ENCODE results near the gene TPRA1. TPM values are rescaled to one million over a fixed set of nuclear protein-coding genes. Genes with fewer than 3 reads are reported as not detected.

The TPRA1 gene
- total RNA-seq, 1 experiment from 2014 or later, result 58.5 TPM

DNA sequence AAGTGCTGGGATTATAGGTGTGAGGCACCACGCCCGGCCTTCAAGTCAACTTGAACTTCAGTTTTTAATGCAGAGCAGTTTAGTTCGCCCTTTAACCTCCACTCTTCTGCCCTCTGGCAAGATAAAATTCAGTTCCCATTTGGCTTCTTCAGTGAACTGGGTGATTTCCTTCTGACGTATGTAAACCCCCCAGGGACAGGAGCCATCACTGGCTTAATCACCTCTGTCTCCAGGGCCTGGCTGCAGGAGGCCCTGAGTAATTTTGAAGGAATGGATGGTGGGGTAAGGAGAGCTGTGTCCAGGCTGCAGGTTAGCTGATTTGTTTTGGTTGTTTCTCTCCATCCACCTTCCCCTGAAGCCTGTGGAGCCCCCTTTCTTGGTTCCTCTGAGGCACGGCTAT is 19.6 kb upstream of the TPRA1 start:
- Histone ChIP-seq H3K9me2 (ENCODE audit: insufficient read depth) (no peaks in the 10 kb centered on the region), H3K4me3 (no peak overlapping the region), H2AFZ (no peak overlapping the region), H4K20me1 (ENCODE audit: insufficient read depth) (no peaks in the 10 kb centered on the region), H3K36me3 (ENCODE audit: low read depth) (peaks cover 9% of the 10 kb centered on the region), H3K27me3 (ENCODE audit: insufficient read depth, low read depth) (no peaks in the 10 kb centered on the region), H3F3A (ENCODE audit: insufficient read depth, low read depth) (no peaks in the 10 kb centered on the region), H3K79me2 (ENCODE audit: low read depth) (no peaks in the 10 kb centered on the region), H3K4me2 (no peak overlapping the region), H3K27ac (no peak overlapping the region), H3K9me3 (ENCODE audit: insufficient read depth, low read depth) (no peaks in the 10 kb centered on the region), H3K4me1 (replicated peaks; ENCODE audit: insufficient read depth) (no peaks in the 10 kb centered on the region)
- POLR2A ChIA-PET (ENCODE audit: unreplicated experiment), result no interaction called here
- DNase-seq, result no peak
- CTCF ChIA-PET, result no interaction called here
- TF ChIP-seq, protein P1, sequence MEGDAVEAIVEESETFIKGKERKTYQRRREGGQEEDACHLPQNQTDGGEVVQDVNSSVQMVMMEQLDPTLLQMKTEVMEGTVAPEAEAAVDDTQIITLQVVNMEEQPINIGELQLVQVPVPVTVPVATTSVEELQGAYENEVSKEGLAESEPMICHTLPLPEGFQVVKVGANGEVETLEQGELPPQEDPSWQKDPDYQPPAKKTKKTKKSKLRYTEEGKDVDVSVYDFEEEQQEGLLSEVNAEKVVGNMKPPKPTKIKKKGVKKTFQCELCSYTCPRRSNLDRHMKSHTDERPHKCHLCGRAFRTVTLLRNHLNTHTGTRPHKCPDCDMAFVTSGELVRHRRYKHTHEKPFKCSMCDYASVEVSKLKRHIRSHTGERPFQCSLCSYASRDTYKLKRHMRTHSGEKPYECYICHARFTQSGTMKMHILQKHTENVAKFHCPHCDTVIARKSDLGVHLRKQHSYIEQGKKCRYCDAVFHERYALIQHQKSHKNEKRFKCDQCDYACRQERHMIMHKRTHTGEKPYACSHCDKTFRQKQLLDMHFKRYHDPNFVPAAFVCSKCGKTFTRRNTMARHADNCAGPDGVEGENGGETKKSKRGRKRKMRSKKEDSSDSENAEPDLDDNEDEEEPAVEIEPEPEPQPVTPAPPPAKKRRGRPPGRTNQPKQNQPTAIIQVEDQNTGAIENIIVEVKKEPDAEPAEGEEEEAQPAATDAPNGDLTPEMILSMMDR (conservative IDR thresholded peaks at IDR 0.05), result no peak
- TF ChIP-seq EZH2 (IDR thresholded peaks at IDR 0.05; ENCODE audit: low read depth), result no peak
- BruUV-seq (replicated peaks), result no TSS peak
- intact Hi-C loops (cut with micrococcal nuclease; ENCODE audit: unreplicated experiment), result no loop called here

DNA sequence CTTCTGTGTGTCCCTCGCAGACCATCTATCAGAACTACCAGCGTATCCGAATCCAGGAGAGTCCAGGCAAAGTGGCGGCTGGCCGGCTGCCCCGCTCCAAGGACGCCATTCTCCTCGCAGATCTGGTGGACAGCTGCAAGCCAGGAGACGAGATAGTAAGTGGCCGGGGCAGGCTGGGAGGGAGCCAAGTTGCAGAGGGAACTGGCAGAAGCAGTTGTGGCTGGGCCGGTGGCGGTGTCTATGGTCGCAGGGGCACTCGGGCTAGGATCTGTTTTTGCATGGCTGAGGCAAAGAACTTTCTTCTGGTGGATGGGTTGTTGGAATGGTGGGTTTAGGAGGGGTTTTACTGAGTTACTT is 17.8 kb upstream of the TPRA1 start:
- no peaks in the 10 kb centered on the region for H3K9me2 ChIP-seq (ENCODE audit: insufficient read depth)
- no peaks in the 10 kb centered on the region for H3F3A ChIP-seq (ENCODE audit: insufficient read depth, low read depth)
- TF ChIP-seq, protein P1 (conservative IDR thresholded peaks at IDR 0.05), result no peak
- TF ChIP-seq EZH2 (IDR thresholded peaks at IDR 0.05; ENCODE audit: low read depth), result no peak
- intact Hi-C loops (cut with micrococcal nuclease; ENCODE audit: unreplicated experiment), result no loop called here
- CTCF ChIA-PET, result interaction anchor here (0.6 kb wide), 1 partner anchor 34 kb away, joined by 7 read pairs; no protein-coding TSS in a partner anchor
- no peaks in the 10 kb centered on the region for H4K20me1 ChIP-seq (ENCODE audit: insufficient read depth)
- H2AFZ ChIP-seq, result no peak overlapping the region
- peaks cover 9% of the 10 kb centered on the region for H3K36me3 ChIP-seq (ENCODE audit: low read depth)
- H3K4me2 ChIP-seq, result no peak overlapping the region
- no peak overlapping the region for H3K27ac ChIP-seq
- no peak overlapping the region for H3K4me3 ChIP-seq
- H3K79me2 ChIP-seq (ENCODE audit: low read depth), result no peaks in the 10 kb centered on the region
- no peaks in the 10 kb centered on the region for H3K4me1 ChIP-seq (replicated peaks; ENCODE audit: insufficient read depth)
- H3K9me3 ChIP-seq (ENCODE audit: insufficient read depth, low read depth), result no peaks in the 10 kb centered on the region
- no peaks in the 10 kb centered on the region for H3K27me3 ChIP-seq (ENCODE audit: insufficient read depth, low read depth)
- POLR2A ChIA-PET (ENCODE audit: unreplicated experiment), result no interaction called here
- no peak for DNase-seq
- BruUV-seq (replicated peaks), result no TSS peak

DNA sequence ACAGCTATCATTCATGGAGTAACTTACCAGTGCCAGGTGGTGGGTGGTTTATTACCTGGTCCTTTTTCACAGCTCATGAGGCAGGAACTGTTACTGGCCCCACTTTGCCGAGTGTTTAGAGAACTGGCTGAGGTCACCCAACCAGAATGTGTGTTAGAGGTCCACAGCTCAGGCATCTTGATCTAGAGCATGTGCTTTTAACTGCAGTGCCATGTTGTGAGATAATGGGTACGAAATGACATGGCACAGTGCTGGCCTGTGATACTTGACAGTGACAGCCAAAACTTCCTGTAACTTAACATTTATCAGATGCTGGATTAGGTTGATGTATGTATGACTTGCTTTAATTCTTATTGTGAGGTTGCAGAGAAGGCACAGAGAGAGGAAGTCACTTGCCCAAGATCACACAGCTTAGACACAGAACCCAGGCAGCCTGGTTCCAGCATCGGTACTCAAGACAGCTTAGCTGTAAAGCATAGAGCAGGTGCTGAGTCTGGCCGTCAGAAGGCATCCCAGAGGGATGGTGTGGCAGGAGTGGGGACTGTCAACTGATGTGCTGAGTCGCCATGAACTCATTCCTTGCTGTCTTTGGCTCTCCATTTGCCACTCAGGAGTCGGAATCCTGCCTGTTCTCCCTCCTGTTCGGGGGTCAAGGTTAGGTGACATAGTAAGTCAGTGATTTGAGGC is 17.3 kb upstream of the TPRA1 start:
- intact Hi-C loops (cut with micrococcal nuclease; ENCODE audit: unreplicated experiment), result no loop called here
- DNase-seq, result no peak
- H3K4me1 ChIP-seq (replicated peaks; ENCODE audit: insufficient read depth), result no peaks in the 10 kb centered on the region
- peaks cover 6% of the 10 kb centered on the region; the same call in 1 of the 2 replicates for H3K36me3 ChIP-seq (ENCODE audit: low read depth)
- no peaks in the 10 kb centered on the region for H3K79me2 ChIP-seq (ENCODE audit: low read depth)
- no peaks in the 10 kb centered on the region for H4K20me1 ChIP-seq (ENCODE audit: insufficient read depth)
- ChIA-PET POLR2A (ENCODE audit: unreplicated experiment) (no interaction called here), CTCF (no interaction called here)
- no peaks in the 10 kb centered on the region for H3F3A ChIP-seq (ENCODE audit: insufficient read depth, low read depth)
- no peak overlapping the region for H3K4me3 ChIP-seq
- no TSS peak for BruUV-seq (replicated peaks)
- H3K27ac ChIP-seq, result no peak overlapping the region
- no peaks in the 10 kb centered on the region for H3K9me3 ChIP-seq (ENCODE audit: insufficient read depth, low read depth)
- no peak overlapping the region for H3K4me2 ChIP-seq
- H3K9me2 ChIP-seq (ENCODE audit: insufficient read depth), result no peaks in the 10 kb centered on the region
- H2AFZ ChIP-seq, result no peak overlapping the region
- H3K27me3 ChIP-seq (ENCODE audit: insufficient read depth, low read depth), result no peaks in the 10 kb centered on the region
- TF ChIP-seq EZH2 (IDR thresholded peaks at IDR 0.05; ENCODE audit: low read depth), result no peak

Data from PC-9 (cell line).